ENCODE data around the gene ATP7A. TPM values are rescaled to one million over a fixed set of nuclear protein-coding genes. Genes with fewer than 3 reads are reported as not detected.
"Not testable (repeated sequence)": the region's sequence is repeated elsewhere in the genome, so short reads cannot be mapped to it uniquely, and the experiment has no call there.

The ATP7A gene
- polyA plus RNA-seq, 1 of the 3 experiments (the other 2 are of a cell fraction): 1.7 TPM

DNA sequence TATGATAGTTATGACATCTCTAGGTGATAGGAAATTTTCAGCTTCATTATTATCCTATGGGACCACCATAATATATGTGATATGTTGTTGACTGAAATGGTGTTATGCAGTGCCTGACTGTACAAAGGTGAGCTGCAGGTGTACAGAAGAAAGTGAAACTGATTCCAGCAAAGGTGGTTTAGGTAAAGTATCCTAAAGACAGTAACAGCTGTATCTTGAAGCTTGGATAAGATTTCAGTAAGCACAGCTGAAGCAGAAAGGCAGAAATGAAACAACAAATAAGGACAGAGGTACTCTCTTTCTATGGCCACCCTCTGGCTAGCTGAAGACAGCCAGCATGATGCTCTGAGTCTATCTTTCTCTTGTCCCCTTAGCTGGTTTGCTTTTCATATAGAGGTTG is 163.6 kb downstream of the ATP7A start:
- Histone ChIP-seq H3K27ac (ENCODE audit: low read depth in 2 of 2, low read length in 1 of 2) (no peak overlapping the region), H3K9ac (no peak overlapping the region), H3K4me1 (ENCODE audit: control insufficient read depth in 1 of 2, insufficient read depth in 2 of 2, low read depth in 1 of 2, low read length in 1 of 2) (no peaks in the 10 kb centered on the region), H2AFZ (ENCODE audit: low read depth) (no peak overlapping the region), H3K36me3 (replicated peaks in 1 of 2; ENCODE audit: control insufficient read depth in 1 of 2, insufficient read depth in 2 of 2, low read length in 1 of 2) (no peaks in the 10 kb centered on the region), H4K20me1 (ENCODE audit: insufficient read depth) (no peaks in the 10 kb centered on the region), H3F3A (replicated peaks; ENCODE audit: insufficient read depth) (no peaks in the 10 kb centered on the region), H3K9me3 (peaks cover 3% of the 10 kb centered on the region; the same call in 1 of the 2 replicates), H3K4me3 (ENCODE audit: low read depth in 2 of 2, low read length in 1 of 2) (no peak overlapping the region), H3K79me2 (ENCODE audit: insufficient read depth) (no peaks in the 10 kb centered on the region), H3K4me2 (no peak overlapping the region), H3K27me3 (ENCODE audit: insufficient read depth) (no peaks in the 10 kb centered on the region), H3K9me2 (no peaks in the 10 kb centered on the region)
- ChIA-PET CTCF (interaction anchor here (0.7 kb wide), 1 partner anchor 12 kb away, joined by 4 read pairs; no protein-coding TSS in a partner anchor), POLR2A (no interaction called here)
- TF ChIP-seq POLR2AphosphoS5 (IDR thresholded peaks at IDR 0.05; ENCODE audit: low read depth, low read length) (no peak), ZBTB33 (IDR thresholded peaks at IDR 0.05; ENCODE audit: borderline replicate concordance, low read depth) (no peak), EP300 (IDR thresholded peaks at IDR 0.05; ENCODE audit: borderline replicate concordance in 1 of 2, low read depth in 1 of 2, low read length in 1 of 2) (no peak), GATA2 (CRISPR knock-in tag; IDR thresholded peaks at IDR 0.05) (no peak), SMC3 (IDR thresholded peaks at IDR 0.05; ENCODE audit: low read depth, low read length) (no peak), MXI1 (IDR thresholded peaks at IDR 0.05; ENCODE audit: low read depth, low read length) (no peak), CHD2 (IDR thresholded peaks at IDR 0.05; ENCODE audit: low read length, partially characterized antibody) (no peak), TAF1 (IDR thresholded peaks at IDR 0.05; ENCODE audit: borderline replicate concordance, low read depth, low read length) (no peak), FOXJ3 (CRISPR knock-in tag; IDR thresholded peaks at IDR 0.05) (no peak), FOSL2 (IDR thresholded peaks at IDR 0.05; ENCODE audit: borderline replicate concordance, low read depth) (no peak)
- TF ChIP-seq, protein P1, sequence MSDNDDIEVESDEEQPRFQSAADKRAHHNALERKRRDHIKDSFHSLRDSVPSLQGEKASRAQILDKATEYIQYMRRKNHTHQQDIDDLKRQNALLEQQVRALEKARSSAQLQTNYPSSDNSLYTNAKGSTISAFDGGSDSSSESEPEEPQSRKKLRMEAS (IDR thresholded peaks at IDR 0.05; ENCODE audit: low read depth): no peak
- no peak for DNase-seq

DNA sequence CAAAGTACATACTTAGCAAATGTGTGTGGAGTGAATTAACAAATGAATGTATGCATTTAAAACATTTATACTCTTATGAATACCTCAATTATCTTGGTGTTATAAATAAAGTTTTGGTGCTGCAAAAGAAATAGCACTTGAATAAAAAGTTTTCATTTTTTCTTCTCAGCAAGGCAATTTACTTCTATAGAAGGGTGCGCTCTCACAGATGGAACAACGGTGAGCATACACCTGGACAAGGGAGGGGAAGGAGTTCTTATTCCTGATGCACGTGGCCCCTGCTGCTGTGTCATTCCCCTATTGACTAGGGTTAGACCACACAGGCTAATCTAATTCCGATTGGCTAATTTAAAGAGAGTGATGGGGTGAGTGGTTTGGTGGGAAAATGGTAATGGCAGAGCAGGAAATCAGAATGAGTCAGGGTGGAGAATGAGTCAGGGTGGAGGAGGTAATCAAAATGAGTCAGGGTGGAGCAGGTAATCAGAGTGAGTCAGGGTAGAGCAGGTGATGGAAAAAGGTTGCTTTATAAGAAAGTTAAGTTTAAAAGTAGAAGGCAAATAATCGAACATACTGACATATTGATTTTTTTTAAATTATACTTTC is 165.4 kb downstream of the ATP7A start:
- no peak for DNase-seq
- Histone ChIP-seq H3K79me2 (ENCODE audit: insufficient read depth) (no peaks in the 10 kb centered on the region), H3K27ac (ENCODE audit: low read depth in 2 of 2, low read length in 1 of 2) (no peak overlapping the region), H3K27me3 (ENCODE audit: insufficient read depth) (no peaks in the 10 kb centered on the region), H2AFZ (ENCODE audit: low read depth) (no peak overlapping the region), H3K4me3 (ENCODE audit: low read depth in 2 of 2, low read length in 1 of 2) (no peak overlapping the region), H3K9me3 (no peaks in the 10 kb centered on the region), H4K20me1 (ENCODE audit: insufficient read depth) (no peaks in the 10 kb centered on the region), H3K4me2 (no peak overlapping the region), H3K9me2 (no peaks in the 10 kb centered on the region), H3K4me1 (ENCODE audit: control insufficient read depth in 1 of 2, insufficient read depth in 2 of 2, low read depth in 1 of 2, low read length in 1 of 2) (no peaks in the 10 kb centered on the region), H3K36me3 (replicated peaks in 1 of 2; ENCODE audit: control insufficient read depth in 1 of 2, insufficient read depth in 2 of 2, low read length in 1 of 2) (no peaks in the 10 kb centered on the region), H3K9ac (no peak overlapping the region), H3F3A (replicated peaks; ENCODE audit: insufficient read depth) (no peaks in the 10 kb centered on the region)
- TF ChIP-seq RAD21 (IDR thresholded peaks at IDR 0.05; ENCODE audit: low read length) (no peak), EZH2phosphoT487 (IDR thresholded peaks at IDR 0.05; ENCODE audit: borderline replicate concordance, low read depth) (no peak), FOXM1 (IDR thresholded peaks at IDR 0.05; ENCODE audit: low read depth) (no peak), USF1 (IDR thresholded peaks at IDR 0.05; ENCODE audit: borderline replicate concordance, low read depth) (no peak)
- ChIA-PET POLR2A (no interaction called here), CTCF (no interaction called here)
- 31% methylated on average over 5 of the region's 5 CpGs for WGBS (ENCODE audit: low lambda C conversion rate)

GRCh38 chrX:78081413-78081812 is 170.9 kb downstream of the ATP7A start:
- DNase-seq; H3K36me3 ChIP-seq (replicated peaks in 1 of 2; ENCODE audit: control insufficient read depth in 1 of 2, insufficient read depth in 2 of 2, low read length in 1 of 2); H2AFZ ChIP-seq (ENCODE audit: low read depth); H4K20me1 ChIP-seq (ENCODE audit: insufficient read depth); H3K27ac ChIP-seq (ENCODE audit: low read depth in 2 of 2, low read length in 1 of 2); H3F3A ChIP-seq (replicated peaks; ENCODE audit: insufficient read depth); H3K27me3 ChIP-seq (ENCODE audit: insufficient read depth); H3K4me3 ChIP-seq (ENCODE audit: low read depth in 2 of 2, low read length in 1 of 2); POLR2A ChIA-PET; H3K4me2 ChIP-seq; CTCF ChIA-PET; H3K4me1 ChIP-seq (ENCODE audit: control insufficient read depth in 1 of 2, insufficient read depth in 2 of 2, low read depth in 1 of 2, low read length in 1 of 2); H3K9ac ChIP-seq; H3K9me2 ChIP-seq; H3K79me2 ChIP-seq (ENCODE audit: insufficient read depth); H3K9me3 ChIP-seq: not testable (repeated sequence)
- whole genome bisulfite sequencing (ENCODE audit: low lambda C conversion rate): 66% methylated on average over 6 of the region's 6 CpGs
